Activated T-helper 2 cell treated with anti-CD3 and anti-CD28 coated beads, Interferon-gamma antibody, Interleukin-2, Interleukin-4, amounts not matched to agents 10 μg/mL and 5 μg/mL and 100 μg/mL, durations not matched to agents 14 hours and 24 hours and 36 hours (primary cell): ENCODE results near the gene PLD6. TPM values are rescaled to one million over a fixed set of nuclear protein-coding genes. Genes with fewer than 3 reads are reported as not detected.
"Not testable (repeated sequence)": the region's sequence is repeated elsewhere in the genome, so short reads cannot be mapped to it uniquely, and the experiment has no call there.

ENCODE experiments used
- DNase-seq: peaks from one replicate; pipeline ENCODE4 v3.0.0; 2021; ENCODE audit warnings: low spot score
- H3K27ac Mint-ChIP-seq: one replicate; pipeline ENCODE4 v1.8.0; 2021; ENCODE audit warnings: mixed read lengths
- H3K27me3 Mint-ChIP-seq: one replicate; pipeline ENCODE4 v1.8.0; 2021; ENCODE audit warnings: low read depth, mixed read lengths
- H3K36me3 Mint-ChIP-seq: one replicate; pipeline ENCODE4 v1.8.0; 2021; ENCODE audit warnings: low read depth, mixed read lengths
- H3K4me1 Mint-ChIP-seq: one replicate; pipeline ENCODE4 v1.8.0; 2021; ENCODE audit warnings: low read depth, mixed read lengths
- H3K4me3 Mint-ChIP-seq: one replicate; pipeline ENCODE4 v1.8.0; 2021; ENCODE audit warnings: low read depth, mild to moderate bottlenecking, moderate library complexity, mixed read lengths
- H3K9me3 Mint-ChIP-seq: one replicate; pipeline ENCODE4 v1.8.0; 2021; ENCODE audit warnings: mixed read lengths
- intact Hi-C: fragments of 100-400 bp; cut with micrococcal nuclease; formaldehyde crosslinking; loops from one replicate; pipeline ENCODE4 v1.15.1; 2023
- total RNA-seq: library from RNA; stranded (reverse); gene quantifications from 2 replicates; pipeline ENCODE4 v1.2.3, GENCODE V29; 2022

PLD6 gene
- total RNA-seq, 1 donor from 2014 or later: 8.5 TPM

- Mint-ChIP-seq H3K4me1 (peaks cover 9% of the 10 kb centered on the region), H3K27ac (no peak overlapping the region), H3K4me3 (no peak overlapping the region), H3K27me3 (no peaks in the 10 kb centered on the region), H3K9me3 (no peaks in the 10 kb centered on the region), H3K36me3 (peaks cover 32% of the 10 kb centered on the region)
- no peak for DNase-seq
- intact Hi-C loops: no loop called here
Measured at GRCh38 chr17:17203173-17203730, 2.9 kb downstream of the PLD6 start.

- Mint-ChIP-seq H3K27ac (no peak overlapping the region), H3K4me1 (peaks cover 10% of the 10 kb centered on the region), H3K9me3 (no peaks in the 10 kb centered on the region), H3K36me3 (peaks cover 32% of the 10 kb centered on the region), H3K27me3 (no peaks in the 10 kb centered on the region), H3K4me3 (no peak overlapping the region)
- intact Hi-C loops: no loop called here
- no peak for DNase-seq
Measured at GRCh38 chr17:17201907-17202306, 4.2 kb downstream of the PLD6 start.

- Mint-ChIP-seq H3K27me3 (no peaks in the 10 kb centered on the region), H3K9me3 (no peaks in the 10 kb centered on the region), H3K4me1 (peaks cover 14% of the 10 kb centered on the region), H3K36me3 (peaks cover 32% of the 10 kb centered on the region), H3K4me3 (no peak overlapping the region), H3K27ac (no peak overlapping the region)
- no peak for DNase-seq
- intact Hi-C loops: no loop called here
Measured at GRCh38 chr17:17201271-17201670, 4.9 kb downstream of the PLD6 start.

- Mint-ChIP-seq H3K36me3 (peaks cover 32% of the 10 kb centered on the region), H3K27ac (no peak overlapping the region), H3K27me3 (no peaks in the 10 kb centered on the region), H3K4me1 (peaks cover 14% of the 10 kb centered on the region), H3K4me3 (no peak overlapping the region), H3K9me3 (no peaks in the 10 kb centered on the region)
- intact Hi-C loops: no loop called here
- no peak for DNase-seq
Measured at GRCh38 chr17:17200831-17201230, 5.3 kb downstream of the PLD6 start.

- DNase-seq: no peak
- H3K36me3 Mint-ChIP-seq: peaks cover 32% of the 10 kb centered on the region
- H3K27me3 Mint-ChIP-seq: no peaks in the 10 kb centered on the region
Measured at GRCh38 chr17:17200311-17200710, 5.8 kb downstream of the PLD6 start.

GRCh38 chr17:17198281-17198680, 7.9 kb downstream of the PLD6 start:
- DNase-seq: no peak

More at GRCh38 chr17:17200311-17200710, 5.8 kb downstream of the PLD6 start:
- peaks cover 14% of the 10 kb centered on the region for H3K4me1 Mint-ChIP-seq
- no peak overlapping the region for H3K27ac Mint-ChIP-seq
- no peak overlapping the region for H3K4me3 Mint-ChIP-seq
- intact Hi-C loops: no loop called here
- H3K9me3 Mint-ChIP-seq: no peaks in the 10 kb centered on the region

GRCh38 chr17:17196776-17197175, 9.4 kb downstream of the PLD6 start:
- H3K9me3 Mint-ChIP-seq: no peaks in the 10 kb centered on the region
- no peak for DNase-seq
- H3K4me3 Mint-ChIP-seq: no peak overlapping the region
- H3K27me3 Mint-ChIP-seq: no peaks in the 10 kb centered on the region
- no peak overlapping the region for H3K27ac Mint-ChIP-seq
- intact Hi-C loops: no loop called here
- H3K36me3 Mint-ChIP-seq: peaks cover 9% of the 10 kb centered on the region
- peaks cover 5% of the 10 kb centered on the region for H3K4me1 Mint-ChIP-seq

More at GRCh38 chr17:17198281-17198680, 7.9 kb downstream of the PLD6 start:
- Mint-ChIP-seq H3K4me1 (peaks cover 5% of the 10 kb centered on the region), H3K36me3 (peaks cover 17% of the 10 kb centered on the region), H3K27me3 (no peaks in the 10 kb centered on the region), H3K27ac (no peak overlapping the region), H3K9me3 (no peaks in the 10 kb centered on the region), H3K4me3 (no peak overlapping the region)
- intact Hi-C loops: no loop called here

GRCh38 chr17:17195466-17195865, 10.7 kb downstream of the PLD6 start:
- H3K27ac Mint-ChIP-seq: not testable (repeated sequence)

GRCh38 chr17:17191961-17192381, 14.2 kb downstream of the PLD6 start:
- intact Hi-C loops: no loop called here
- peaks cover 17% of the 10 kb centered on the region for H3K36me3 Mint-ChIP-seq
- no peak overlapping the region for H3K27ac Mint-ChIP-seq
- H3K27me3 Mint-ChIP-seq: no peaks in the 10 kb centered on the region
- H3K9me3 Mint-ChIP-seq: no peaks in the 10 kb centered on the region
- peaks cover 11% of the 10 kb centered on the region for H3K4me1 Mint-ChIP-seq
- DNase-seq: no peak
- H3K4me3 Mint-ChIP-seq: no peak overlapping the region

More at GRCh38 chr17:17195466-17195865, 10.7 kb downstream of the PLD6 start:
- intact Hi-C loops, H3K9me3 Mint-ChIP-seq, H3K4me3 Mint-ChIP-seq, H3K27me3 Mint-ChIP-seq, H3K4me1 Mint-ChIP-seq, H3K36me3 Mint-ChIP-seq, DNase-seq: not testable (repeated sequence)

- Mint-ChIP-seq H3K27me3 (no peaks in the 10 kb centered on the region), H3K36me3 (peaks cover 18% of the 10 kb centered on the region), H3K4me1 (peaks cover 10% of the 10 kb centered on the region), H3K27ac (no peak overlapping the region), H3K4me3 (no peak overlapping the region), H3K9me3 (no peaks in the 10 kb centered on the region)
- no peak for DNase-seq
- intact Hi-C loops: no loop called here
Measured at GRCh38 chr17:17191346-17191792, 14.8 kb downstream of the PLD6 start.

- Mint-ChIP-seq H3K36me3 (peaks cover 30% of the 10 kb centered on the region), H3K9me3 (no peaks in the 10 kb centered on the region), H3K4me3 (no peak overlapping the region), H3K27me3 (no peaks in the 10 kb centered on the region), H3K27ac (no peak overlapping the region), H3K4me1 (peaks cover 22% of the 10 kb centered on the region)
- intact Hi-C loops: no loop called here
- no peak for DNase-seq
Measured at GRCh38 chr17:17190188-17190587, 15.9 kb downstream of the PLD6 start.

GRCh38 chr17:17189559-17189958, 16.6 kb downstream of the PLD6 start:
- no peaks in the 10 kb centered on the region for H3K27me3 Mint-ChIP-seq

GRCh38 chr17:17188586-17188985, 17.5 kb downstream of the PLD6 start:
- DNase-seq: no peak
- intact Hi-C loops: loop anchor here (10.0 kb wide), 1 partner anchor 144 kb away; the partner anchor contains the start of gene MPRIP
- Mint-ChIP-seq H3K36me3 (peaks cover 46% of the 10 kb centered on the region), H3K27ac (no peak overlapping the region), H3K27me3 (no peaks in the 10 kb centered on the region), H3K9me3 (no peaks in the 10 kb centered on the region), H3K4me3 (no peak overlapping the region), H3K4me1 (peaks cover 37% of the 10 kb centered on the region)

More at GRCh38 chr17:17189559-17189958, 16.6 kb downstream of the PLD6 start:
- Mint-ChIP-seq H3K9me3 (no peaks in the 10 kb centered on the region), H3K4me3 (no peak overlapping the region), H3K36me3 (peaks cover 36% of the 10 kb centered on the region), H3K4me1 (peaks cover 28% of the 10 kb centered on the region), H3K27ac (no peak overlapping the region)
- DNase-seq: no peak
- intact Hi-C loops: loop anchor here (10.0 kb wide), 1 partner anchor 145 kb away; the partner anchor contains the start of gene MPRIP
